HuH-7.5 (cell line): Measurements from ENCODE around the gene HS2ST1.
"Not testable (repeated sequence)": the region's sequence is repeated elsewhere in the genome, so short reads cannot be mapped to it uniquely, and the experiment has no call there.

ENCODE experiments used
- DNase-seq: peaks from one replicate; pipeline ENCODE4 v3.0.0; 2011; ENCODE audit warnings: low spot score

HS2ST1 gene

GRCh38 chr1:87024936-87025540, 110.6 kb downstream of the HS2ST1 start:
- DNase-seq = no peak

DNA sequence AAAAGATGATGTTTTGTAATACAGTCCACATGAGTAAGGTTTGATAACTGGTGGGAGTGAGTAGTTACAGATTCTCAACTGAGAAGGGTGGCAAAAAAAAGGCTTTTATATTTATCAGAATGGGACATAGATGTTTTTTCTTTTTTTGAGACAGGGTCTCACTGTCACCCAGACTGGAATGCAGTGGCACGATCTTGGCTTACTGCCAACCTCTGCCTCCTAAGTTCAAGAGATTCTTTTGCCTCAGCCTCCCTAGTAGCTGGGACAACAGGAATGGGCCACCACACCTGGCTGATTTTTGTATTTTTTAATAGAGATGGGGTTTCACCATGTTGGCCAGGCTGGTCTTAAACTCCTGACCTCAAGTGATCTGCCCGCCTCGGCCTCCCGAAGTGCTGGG, 113.1 kb downstream of the HS2ST1 start:
- DNase-seq = not testable (repeated sequence)

DNA sequence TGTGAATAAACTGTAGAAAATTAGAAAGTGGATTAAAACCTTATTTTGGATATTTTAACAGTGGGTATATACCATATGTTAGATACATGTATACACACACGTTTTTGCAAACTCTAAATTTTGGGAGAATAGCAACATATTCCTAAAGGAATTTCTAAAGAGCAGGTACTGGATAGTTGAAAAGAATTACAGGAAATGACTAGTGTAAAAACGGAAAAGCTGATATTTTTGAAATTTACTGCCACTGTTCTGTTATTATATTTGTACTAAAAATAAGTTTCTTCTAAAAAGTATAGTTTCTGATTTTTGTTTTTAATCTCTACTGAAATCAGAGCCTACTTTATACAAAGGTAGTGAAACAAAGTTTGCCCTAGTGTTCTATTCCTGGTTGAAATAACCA, 114.1 kb downstream of the HS2ST1 start:
- DNase-seq = no peak

DNA sequence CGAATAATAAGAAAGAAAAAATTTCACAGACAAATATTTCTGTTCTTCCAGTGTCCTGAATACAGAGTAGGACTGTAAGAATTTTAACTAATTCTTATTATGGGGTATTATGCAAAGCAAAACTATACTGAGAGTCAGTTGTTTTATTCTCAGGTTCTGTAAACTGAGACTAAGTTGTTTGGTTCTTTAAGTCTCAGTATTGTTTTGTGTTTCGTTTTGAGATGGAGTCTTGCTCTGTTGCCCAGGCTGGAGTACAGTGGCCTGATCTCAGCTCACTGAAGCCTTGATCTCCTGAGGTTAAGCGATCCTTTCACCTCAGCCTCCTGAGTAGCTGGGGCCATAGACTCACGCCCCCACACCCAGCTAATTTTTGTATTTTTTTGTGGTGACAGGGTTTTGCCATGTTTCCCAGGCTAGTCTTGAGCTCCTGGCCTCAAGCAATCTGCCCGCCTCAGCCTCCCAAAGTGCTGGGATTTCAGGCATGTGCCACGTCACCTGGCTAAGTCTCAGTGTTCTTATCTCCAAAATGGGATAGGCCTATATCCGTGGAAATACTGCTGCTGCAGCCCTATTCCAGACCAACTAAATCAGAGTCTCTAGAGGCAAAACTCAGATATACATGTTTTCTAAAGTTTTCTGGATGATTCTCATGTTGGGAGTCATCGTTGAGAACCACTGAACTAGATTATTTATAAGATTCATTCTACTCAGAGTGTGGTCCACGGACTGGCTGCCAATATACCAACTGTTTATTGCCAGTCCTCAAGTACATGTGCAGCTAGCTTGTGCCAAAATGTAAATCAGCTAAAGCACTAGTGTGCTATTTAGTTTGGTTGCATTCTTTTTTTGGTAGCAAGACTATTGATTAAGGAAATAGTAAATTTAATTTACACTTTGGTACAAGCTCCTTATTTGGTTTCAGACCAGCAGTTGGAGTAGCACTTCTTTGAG, 116.6 kb downstream of the HS2ST1 start:
- DNase-seq = no peak

GRCh38 chr1:87034351-87034750, 119.9 kb downstream of the HS2ST1 start:
- no peak for DNase-seq

DNA sequence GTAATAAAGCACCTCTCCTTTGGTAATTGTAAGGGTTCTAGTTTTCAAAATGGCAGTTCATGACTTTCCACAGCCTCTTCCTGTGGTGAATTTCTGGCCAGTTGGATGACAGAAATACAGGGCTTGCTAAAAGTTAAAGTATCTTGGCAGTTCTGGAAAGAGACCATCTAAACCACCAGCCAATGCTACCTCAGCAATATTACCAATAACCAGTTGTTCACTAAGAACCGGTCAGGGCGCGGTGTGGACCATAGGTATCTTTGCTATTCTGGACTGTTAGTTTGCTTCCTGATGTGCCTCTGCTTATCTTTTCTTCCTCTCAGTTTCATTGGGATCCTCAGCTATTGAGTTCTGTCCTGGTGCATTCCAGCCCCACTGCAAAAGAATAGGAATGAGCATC, 124.7 kb downstream of the HS2ST1 start:
- no peak for DNase-seq

GRCh38 chr1:87042111-87042811, 127.8 kb downstream of the HS2ST1 start:
- no peak for DNase-seq

GRCh38 chr1:87044424-87044823, 130.0 kb downstream of the HS2ST1 start:
- DNase-seq = no peak

DNA sequence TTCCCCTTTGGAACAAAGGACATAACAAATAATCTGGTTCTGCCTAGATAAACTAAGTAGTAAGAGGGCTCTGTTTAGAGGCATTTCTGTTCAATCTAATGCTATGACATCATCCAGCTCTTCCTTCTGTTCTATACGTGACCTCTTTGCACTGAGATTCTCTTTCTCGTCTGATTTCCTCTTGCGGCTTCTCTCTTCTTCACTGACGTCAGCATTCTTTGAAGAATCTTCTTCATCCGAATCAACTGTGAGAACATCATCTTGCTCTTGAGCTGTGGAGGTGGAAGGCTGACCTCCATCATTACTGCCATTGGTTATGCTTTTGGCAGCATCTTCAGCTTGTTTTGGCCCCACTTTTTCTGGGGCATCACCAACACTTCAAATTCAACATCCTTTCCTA, 130.4 kb downstream of the HS2ST1 start:
- no peak for DNase-seq

- DNase-seq = no peak
Observed at GRCh38 chr1:87045761-87046304, 131.4 kb downstream of the HS2ST1 start.

- no peak for DNase-seq
Observed at GRCh38 chr1:87046951-87047350, 132.5 kb downstream of the HS2ST1 start.

DNA sequence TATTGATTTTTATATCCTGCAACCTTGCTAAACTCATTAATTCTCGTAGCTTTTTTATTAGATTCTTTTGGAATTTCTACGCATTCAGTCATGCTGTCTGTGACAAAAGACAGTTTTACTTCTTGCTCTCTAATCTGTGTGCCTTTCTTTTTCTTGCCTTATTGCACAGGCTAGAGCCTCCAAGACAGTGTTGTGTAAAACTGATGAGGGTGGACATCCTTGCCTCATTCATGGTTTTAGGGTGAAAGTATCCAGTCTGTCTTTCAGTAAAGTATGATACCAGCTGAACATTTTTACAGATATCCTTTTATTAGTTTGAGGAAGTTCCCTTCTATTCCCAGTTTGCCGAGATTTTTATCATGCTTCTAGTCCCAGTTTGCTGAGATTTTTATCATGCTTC, 133.8 kb downstream of the HS2ST1 start:
- no peak for DNase-seq

GRCh38 chr1:87051965-87052364, 137.5 kb downstream of the HS2ST1 start:
- no peak for DNase-seq

DNA sequence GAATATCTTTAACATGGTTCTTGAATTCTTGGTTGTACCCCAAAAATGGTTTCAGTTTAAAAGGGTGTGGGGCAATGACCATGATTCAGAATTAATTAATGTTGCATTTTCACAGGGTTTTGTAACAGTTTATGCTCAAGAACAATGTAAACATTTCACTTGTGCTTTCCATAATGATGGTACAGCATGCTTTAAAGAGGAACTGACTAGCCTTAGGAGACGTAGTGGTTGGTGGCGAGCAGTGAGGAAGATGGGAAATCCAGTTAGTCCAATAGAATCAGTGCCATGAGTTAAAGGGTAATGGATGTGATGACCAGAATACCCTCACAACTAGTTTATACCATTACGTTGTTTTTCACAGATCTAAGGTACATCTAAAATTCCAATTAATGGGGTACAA, 138.0 kb downstream of the HS2ST1 start:
- DNase-seq = no peak

GRCh38 chr1:87052961-87053360, 138.5 kb downstream of the HS2ST1 start:
- DNase-seq = no peak

- no peak for DNase-seq
Observed at GRCh38 chr1:87053446-87053845, 139.0 kb downstream of the HS2ST1 start.

- no peak for DNase-seq
Observed at GRCh38 chr1:87056974-87057373, 142.5 kb downstream of the HS2ST1 start.

DNA sequence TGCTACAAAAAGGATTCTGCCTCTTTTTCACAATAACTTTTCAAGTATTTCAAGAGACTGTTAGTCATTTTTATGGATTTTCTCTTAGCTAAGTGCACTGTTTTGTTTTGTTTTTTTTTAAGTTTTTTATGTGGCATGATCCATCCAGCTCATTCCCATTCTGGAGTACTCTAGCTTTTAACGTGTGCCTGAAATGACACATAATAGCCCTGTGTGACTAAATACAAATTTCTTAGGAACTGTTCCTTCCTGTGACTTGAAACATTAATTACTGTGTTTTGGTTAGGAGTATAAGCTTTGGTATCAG, 143.9 kb downstream of the HS2ST1 start:
- no peak for DNase-seq

GRCh38 chr1:87061742-87062156, 147.3 kb downstream of the HS2ST1 start:
- DNase-seq = no peak

GRCh38 chr1:87062687-87063086, 148.3 kb downstream of the HS2ST1 start:
- DNase-seq = no peak

DNA sequence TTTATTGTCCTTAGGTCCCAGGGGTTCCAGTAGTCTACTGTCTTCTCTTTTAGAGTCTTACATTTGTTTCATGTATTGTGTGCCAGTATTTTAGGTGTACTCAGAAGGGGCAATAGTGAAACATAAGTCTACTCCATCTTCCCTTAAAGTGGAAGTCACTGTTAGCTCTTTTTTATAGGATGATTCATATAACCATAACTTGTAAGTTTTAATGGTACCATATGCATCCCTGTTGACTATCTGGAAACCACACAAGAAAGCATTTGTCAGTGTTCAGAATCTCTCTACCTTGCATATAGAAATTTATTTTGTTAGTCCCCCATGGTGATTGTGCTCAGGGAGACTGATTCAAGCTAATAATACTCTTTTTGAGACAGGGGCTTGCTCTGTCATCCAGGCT, 149.9 kb downstream of the HS2ST1 start:
- no peak for DNase-seq

DNA sequence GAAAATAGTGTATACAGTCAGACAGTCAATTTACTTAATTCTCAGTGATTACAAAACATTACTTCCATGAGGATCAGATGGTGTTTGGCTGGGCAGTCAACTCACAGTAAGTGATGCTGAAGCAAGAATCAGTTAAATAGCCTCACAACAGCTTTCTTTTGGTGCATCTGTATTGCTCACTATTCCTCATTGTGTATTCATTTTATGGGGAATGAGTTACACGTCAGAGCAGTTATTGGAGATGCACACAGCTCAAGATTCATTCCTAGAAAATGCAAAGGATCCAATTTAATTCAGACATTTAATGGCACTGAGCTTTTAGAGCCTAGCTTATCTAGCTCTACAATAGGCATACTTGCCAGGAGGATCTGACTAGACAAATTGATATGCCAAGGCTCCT, 150.6 kb downstream of the HS2ST1 start:
- no peak for DNase-seq

GRCh38 chr1:87066708-87067107, 152.3 kb downstream of the HS2ST1 start:
- DNase-seq = not testable (repeated sequence)
